Heart left ventricle (tissue), 13 donors: ENCODE results near the gene POLR1C.

Experiments
- POLR2A ChIP-seq, 2 donors: fragments of 450-650 bp; IDR thresholded peaks; one replicate each; pipeline ENCODE4 v1.6.1; 2017; ENCODE audit warnings: antibody characterized with exemption in 2 of 2, mild to moderate bottlenecking in 2 of 2, moderate library complexity in 2 of 2
- TF ChIP-seq, protein P1 (sequence below), 12 donors: fragments of 200-600 bp; sonication (generic) in 4 of 12; IDR thresholded peaks; one replicate each; pipeline versions ENCODE4 v1.5.0 to v1.8.0; 2018 to 2022; ENCODE audit warnings: antibody characterized with exemption in 12 of 12, mild to moderate bottlenecking in 5 of 12
- donor health status: ischemic (EF 13 %, LVEDD 7.1; RV severe dilation, severe dysfunction).
- donor health status: DM: no; HTN: yes; CAD: no.
- donor health status: DM: no; HTN: no; CAD: no.
- donor health status: ischemic (EF 25% LVEDD 6.9; RV normal size, moderate dysfunction).
- donor health status: ischemic (EF 25% LVEDD 5.7; RV mildly dilated, moderate dysfunction).
- donor health status: ischemic (EF 35%, LVEDD 5.7; RV mildly dilated, moderate dysfunction).
- donor health status: nonischemic (EF 11% LVEDD 7.7; RV severe dilation, severe dysfunction).
- donor health status: DM: yes; HTN: yes; CAD: no.
- donor health status: PGD.
- donor health status: ischemic (EF 29% LVEDD 5.4; RV normal size, mild dysfunction).
- donor health status: nonischemic (EF 23%, LVEDD 6.1; RV moderate dilation, normal function).

DNA sequence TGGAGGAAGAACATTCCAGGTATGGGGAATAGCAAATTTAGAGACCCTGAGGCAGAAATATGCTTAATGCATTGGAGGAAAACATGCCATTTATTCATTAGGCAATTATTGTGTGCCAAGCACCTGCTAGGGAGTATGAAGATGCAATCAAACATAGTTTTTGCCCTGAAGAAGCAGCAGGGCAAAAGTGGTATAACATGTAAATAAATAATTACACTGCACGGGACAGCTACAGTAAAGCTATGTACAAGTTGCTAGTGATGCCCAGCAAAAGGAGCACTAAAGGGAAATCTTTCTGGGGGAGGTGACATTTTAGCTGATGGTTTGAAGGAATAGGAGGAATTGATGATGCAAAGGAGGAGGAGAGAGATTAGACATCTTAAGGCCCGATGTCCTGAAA lies 40.1 kb upstream of the POLR1C start:
- TF ChIP-seq, protein P1, sequence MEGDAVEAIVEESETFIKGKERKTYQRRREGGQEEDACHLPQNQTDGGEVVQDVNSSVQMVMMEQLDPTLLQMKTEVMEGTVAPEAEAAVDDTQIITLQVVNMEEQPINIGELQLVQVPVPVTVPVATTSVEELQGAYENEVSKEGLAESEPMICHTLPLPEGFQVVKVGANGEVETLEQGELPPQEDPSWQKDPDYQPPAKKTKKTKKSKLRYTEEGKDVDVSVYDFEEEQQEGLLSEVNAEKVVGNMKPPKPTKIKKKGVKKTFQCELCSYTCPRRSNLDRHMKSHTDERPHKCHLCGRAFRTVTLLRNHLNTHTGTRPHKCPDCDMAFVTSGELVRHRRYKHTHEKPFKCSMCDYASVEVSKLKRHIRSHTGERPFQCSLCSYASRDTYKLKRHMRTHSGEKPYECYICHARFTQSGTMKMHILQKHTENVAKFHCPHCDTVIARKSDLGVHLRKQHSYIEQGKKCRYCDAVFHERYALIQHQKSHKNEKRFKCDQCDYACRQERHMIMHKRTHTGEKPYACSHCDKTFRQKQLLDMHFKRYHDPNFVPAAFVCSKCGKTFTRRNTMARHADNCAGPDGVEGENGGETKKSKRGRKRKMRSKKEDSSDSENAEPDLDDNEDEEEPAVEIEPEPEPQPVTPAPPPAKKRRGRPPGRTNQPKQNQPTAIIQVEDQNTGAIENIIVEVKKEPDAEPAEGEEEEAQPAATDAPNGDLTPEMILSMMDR (IDR thresholded peaks at IDR 0.05), result no peak
- TF ChIP-seq POLR2A (IDR thresholded peaks at IDR 0.05), result no peak
